ENCODE data around the gene MYOM1.

DNA sequence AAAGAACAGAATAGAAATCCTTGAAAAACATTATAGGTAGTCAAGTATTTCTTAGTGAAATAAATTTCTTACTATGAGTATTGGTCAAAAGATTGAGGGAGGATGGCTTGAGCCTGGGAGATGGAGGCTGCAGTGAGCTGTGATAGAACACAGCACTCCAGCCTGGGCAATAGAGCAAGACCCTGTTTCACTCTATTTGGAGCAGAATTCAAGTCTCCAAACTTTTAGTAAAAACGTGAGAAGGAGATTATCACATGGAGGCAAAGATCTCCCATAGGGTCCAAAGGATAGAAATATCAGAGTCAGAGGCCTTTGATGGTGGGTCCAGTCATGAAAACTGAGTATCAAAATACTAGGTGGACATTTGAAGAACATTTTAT lies 25.4 kb upstream of the MYOM1 start:
- TF ChIP-seq, protein P1, sequence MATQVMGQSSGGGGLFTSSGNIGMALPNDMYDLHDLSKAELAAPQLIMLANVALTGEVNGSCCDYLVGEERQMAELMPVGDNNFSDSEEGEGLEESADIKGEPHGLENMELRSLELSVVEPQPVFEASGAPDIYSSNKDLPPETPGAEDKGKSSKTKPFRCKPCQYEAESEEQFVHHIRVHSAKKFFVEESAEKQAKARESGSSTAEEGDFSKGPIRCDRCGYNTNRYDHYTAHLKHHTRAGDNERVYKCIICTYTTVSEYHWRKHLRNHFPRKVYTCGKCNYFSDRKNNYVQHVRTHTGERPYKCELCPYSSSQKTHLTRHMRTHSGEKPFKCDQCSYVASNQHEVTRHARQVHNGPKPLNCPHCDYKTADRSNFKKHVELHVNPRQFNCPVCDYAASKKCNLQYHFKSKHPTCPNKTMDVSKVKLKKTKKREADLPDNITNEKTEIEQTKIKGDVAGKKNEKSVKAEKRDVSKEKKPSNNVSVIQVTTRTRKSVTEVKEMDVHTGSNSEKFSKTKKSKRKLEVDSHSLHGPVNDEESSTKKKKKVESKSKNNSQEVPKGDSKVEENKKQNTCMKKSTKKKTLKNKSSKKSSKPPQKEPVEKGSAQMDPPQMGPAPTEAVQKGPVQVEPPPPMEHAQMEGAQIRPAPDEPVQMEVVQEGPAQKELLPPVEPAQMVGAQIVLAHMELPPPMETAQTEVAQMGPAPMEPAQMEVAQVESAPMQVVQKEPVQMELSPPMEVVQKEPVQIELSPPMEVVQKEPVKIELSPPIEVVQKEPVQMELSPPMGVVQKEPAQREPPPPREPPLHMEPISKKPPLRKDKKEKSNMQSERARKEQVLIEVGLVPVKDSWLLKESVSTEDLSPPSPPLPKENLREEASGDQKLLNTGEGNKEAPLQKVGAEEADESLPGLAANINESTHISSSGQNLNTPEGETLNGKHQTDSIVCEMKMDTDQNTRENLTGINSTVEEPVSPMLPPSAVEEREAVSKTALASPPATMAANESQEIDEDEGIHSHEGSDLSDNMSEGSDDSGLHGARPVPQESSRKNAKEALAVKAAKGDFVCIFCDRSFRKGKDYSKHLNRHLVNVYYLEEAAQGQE (IDR thresholded peaks at IDR 0.05; ENCODE audit: insufficient read depth in 1 of 2, low read depth in 2 of 2, low read length in 2 of 2), result no peak
- no peak for TF ChIP-seq SIN3A (IDR thresholded peaks at IDR 0.05; ENCODE audit: borderline replicate concordance, insufficient read depth, low read length)
- no peak for TF ChIP-seq TAF1 (IDR thresholded peaks at IDR 0.05; ENCODE audit: borderline replicate concordance, insufficient read depth, low read length)
- no peak for TF ChIP-seq POLR2AphosphoS5 (IDR thresholded peaks at IDR 0.05; ENCODE audit: low read depth, low read length)
